Skin of body (tissue), 2 donors: ENCODE results near the gene LMCD1. TPM values are rescaled to one million over a fixed set of nuclear protein-coding genes. Genes with fewer than 3 reads are reported as not detected.

Experiments used
- DNase-seq: peaks from one replicate; lab custom pipeline; 2025; lab: John Stamatoyannopoulos, UW
- total RNA-seq: library from RNA; depleted of rRNA; stranded (reverse); fragments of >200 nt; gene quantifications from one replicate; pipeline ENCODE4 v1.2.3, GENCODE V29; 2014

The LMCD1 gene
- total RNA-seq, 1 donor from 2014 or later: 44.1 TPM

DNA sequence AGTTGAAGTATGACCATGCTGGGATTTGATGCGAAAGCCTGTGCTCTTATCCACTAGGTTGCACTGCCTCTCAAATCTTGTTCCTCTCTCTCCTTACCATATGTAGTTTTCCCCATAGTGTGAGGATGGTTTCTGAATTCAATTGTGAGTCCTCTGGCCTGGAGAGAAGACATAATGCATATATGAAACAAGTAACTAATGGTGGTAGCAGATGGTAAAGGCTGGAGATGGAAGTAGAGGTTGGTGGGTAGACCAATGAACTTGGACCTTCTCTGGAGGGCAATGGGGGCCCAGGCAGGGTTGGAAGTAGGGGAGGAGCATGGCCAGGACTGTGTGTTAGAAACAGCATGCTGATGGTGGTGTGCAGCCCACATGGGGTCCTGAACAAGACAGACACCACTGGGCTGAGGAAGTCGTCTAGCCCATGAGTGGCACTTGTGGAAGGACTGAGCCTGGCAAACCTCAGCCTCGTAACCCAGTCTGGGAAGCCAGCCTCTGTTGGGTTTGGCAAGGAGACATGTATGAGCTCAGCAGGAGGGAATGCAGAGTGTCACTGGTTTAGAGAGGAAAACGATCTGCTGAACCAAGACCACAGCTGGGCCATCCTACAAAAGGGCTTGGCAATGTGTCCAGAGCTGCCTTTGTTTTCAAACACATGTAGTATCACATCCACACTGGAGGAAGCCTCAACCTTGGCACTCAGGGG is 18.5 kb upstream of the LMCD1 start:
- peak; percentile 65 for DNase-seq

DNA sequence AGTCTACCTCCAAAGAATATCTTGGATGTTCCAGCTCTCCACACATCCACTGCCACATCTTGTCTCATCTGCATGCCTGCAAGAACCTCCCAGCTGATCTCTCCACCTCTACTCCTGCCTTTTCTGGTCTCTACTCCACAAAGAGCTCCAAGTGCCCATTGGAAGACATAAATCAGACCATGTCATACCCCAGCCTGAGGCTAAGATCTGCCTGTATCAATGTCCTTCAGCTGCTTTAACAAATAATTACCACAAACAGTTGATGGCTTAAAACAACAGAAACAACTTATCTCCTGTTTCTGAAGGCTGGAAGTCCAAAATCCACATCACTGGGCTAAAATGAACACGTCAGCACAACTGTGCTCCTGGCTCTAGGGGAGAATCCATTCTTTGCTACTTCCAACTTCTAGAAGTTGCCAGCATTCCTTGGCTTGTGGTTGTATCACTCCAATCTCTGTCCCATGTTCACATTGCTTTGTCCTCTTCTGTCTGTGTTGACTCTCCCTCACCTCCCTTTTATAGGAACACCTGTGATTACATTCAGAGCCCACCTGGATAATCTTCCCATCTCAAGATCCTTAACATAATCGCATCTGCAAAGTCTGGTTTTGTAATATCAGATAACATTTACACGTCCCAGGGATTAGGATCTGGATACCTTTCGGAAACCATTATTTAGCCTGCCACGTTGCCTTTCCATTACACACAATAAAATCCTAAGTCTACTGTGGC is 17.0 kb upstream of the LMCD1 start:
- DNase-seq: no peak

GRCh38 chr3:8485141-8485870 is 16.3 kb upstream of the LMCD1 start:
- no peak for DNase-seq

GRCh38 chr3:8485943-8486342 is 15.7 kb upstream of the LMCD1 start:
- DNase-seq: no peak

DNA sequence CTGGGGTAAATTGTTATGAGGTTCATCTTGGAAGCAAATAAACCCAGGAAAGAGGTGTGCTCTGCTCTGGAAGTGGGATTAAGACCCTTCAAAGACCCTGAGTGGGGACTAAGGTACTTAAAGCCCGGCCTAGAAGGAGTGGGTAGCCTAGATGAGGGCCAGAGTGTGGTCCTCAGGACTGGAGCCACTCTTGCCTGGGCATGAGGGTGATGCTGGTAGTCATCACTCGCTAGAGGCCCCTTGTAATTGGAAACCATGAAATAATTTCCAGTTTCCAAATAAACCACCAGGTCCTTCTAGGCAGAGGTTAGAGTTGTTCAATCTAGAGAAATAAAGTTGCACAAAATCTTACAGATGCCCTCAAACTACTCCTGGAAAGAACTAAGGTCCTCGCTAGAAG is 15.2 kb upstream of the LMCD1 start:
- DNase-seq: no peak

DNA sequence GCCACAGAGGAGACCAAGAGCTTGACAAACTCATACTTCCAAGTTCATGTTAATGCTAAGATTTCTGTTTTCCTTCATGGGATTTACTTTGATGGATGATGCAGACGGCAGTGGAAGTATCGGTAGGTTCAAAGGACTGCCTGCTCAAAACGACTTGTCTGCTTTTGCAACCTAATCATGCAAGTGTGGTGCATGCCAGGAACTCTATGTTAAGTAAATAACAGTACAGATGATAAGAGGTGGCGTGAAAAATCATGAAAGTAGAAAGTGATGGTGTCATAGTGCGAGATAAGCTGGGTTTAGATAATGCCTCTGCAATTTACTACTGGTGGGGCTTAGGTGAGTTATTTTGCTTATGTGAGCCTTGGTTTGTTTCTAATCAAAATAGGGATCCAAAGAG is 14.7 kb upstream of the LMCD1 start:
- no peak for DNase-seq

GRCh38 chr3:8488411-8488810 is 13.2 kb upstream of the LMCD1 start:
- DNase-seq: no peak

GRCh38 chr3:8488877-8489276 is 12.7 kb upstream of the LMCD1 start:
- no peak for DNase-seq

DNA sequence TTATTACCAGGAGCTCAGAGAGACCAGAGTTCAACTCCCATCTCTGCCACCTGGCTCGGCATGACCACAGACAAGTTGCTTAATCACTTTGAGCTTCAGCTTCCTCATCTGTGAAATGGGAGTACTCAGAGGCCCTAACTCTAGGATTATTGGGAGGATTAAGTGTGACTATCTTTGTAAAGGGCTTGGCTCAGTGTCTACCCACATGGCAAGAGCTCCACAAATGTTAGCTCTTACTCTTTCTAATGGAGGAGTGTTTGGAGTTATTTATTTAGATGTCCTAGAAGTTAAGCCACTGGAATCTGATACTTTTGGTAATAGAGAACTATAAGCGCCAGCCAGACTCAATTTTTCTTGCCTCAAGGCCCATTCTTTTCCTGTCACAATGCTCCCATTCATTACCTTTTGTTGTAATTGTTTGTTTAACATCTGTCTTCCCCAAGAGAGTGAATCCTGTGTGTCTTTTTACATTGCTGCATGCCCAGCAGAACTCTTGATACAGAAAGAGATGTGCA is 12.3 kb upstream of the LMCD1 start:
- no peak for DNase-seq

GRCh38 chr3:8490079-8490552 is 11.5 kb upstream of the LMCD1 start:
- no peak for DNase-seq

DNA sequence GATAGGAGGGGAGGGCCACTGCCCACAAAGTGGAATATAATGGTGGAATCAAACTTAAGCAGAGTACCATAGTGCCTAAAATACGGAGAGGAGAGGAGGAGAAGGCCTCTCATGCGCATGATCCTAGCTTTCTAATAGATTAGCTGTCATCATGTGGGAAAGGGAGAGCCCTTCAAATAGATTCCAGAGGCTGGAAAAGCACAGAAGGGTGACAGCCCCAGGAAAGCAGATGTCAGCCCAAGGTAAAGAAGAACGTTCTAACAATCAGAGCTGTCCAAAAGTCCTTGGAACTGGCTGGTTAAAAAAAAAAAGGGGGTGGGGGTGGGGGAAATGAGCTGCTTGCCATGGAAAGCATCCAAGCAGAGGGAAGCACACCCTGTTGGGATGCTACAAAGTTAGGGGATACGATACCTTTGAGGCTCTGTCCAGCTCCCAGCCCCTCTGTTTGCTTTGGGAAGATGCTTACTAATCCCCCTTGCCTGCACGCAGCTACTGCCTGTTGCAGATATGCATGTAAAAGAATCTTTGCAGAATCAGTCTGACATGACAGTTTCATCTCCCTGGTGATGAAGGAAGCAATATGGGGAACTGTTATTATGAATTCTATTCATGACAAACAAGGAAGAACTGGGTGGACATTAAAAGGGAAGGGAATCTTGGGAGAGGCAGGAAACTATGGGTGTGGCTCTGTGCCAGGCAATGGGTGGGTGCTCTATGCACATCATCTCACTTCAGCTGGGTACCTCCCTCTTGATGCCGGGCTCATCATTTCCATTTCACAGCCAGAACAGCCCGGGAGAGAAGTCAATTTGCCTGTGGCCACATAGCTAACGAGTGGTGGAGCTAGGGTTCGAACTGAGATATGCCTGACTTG is 10.1 kb upstream of the LMCD1 start:
- DNase-seq: no peak

- no peak for DNase-seq
Observed at GRCh38 chr3:8492744-8493511, 8.7 kb upstream of the LMCD1 start.

- no peak for DNase-seq
Observed at GRCh38 chr3:8493744-8494143, 7.9 kb upstream of the LMCD1 start.

- DNase-seq: no peak
Observed at GRCh38 chr3:8494327-8494726, 7.3 kb upstream of the LMCD1 start.

- DNase-seq: no peak
Observed at GRCh38 chr3:8497582-8497981, 4.0 kb upstream of the LMCD1 start.

DNA sequence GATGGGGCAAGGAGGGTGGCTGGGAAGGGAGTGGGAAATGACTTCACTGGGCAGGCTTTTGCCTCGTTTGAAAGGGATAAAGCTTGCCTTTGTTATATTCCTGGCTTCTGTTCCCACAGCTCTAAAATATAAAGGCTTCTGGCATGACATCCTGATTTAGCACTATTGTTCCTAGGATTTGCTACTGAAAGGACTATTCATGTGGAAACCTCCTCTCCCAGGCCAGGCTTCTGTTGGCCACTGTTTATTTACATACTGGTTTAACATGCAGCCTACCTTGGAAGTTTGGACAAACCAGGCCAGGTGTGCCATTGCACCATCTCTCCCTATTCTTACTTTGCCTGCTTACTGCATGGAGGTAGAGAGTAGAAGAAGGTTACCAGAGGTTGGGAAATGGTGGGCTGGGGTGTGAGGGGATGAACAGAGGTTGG is 2.4 kb upstream of the LMCD1 start:
- DNase-seq: no peak

DNA sequence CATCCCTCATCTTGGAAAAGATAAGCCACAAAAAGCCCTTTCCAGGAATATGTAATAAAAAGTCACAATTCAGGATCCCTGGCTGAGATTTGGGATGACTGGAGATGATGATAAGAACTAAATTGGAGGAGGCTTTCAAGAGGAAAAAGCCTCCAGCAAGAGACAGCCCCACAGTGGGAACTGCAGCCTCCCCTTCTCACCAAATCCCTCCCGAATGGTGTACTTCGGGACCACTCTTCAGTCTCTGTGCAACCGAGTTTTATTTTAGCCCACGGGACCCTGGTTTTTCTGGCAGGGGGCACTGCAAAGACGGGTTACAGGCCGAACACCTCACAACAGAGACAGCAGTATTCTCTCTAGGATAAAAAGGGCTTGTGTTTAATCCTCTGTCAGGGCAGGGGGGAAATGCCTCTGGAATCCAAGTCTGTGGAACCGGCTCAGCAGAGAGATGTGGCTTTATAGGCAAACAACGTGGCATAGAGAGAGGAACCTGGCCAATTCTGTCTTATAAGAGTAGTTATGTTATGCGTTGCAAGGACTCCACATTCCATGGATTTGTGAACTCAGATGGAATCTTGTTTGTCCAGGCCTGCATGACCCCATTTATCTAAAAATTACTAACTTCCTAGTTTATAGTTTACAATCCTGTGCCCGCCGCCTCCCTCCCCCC is 1.2 kb upstream of the LMCD1 start:
- DNase-seq: peak; percentile 26

DNA sequence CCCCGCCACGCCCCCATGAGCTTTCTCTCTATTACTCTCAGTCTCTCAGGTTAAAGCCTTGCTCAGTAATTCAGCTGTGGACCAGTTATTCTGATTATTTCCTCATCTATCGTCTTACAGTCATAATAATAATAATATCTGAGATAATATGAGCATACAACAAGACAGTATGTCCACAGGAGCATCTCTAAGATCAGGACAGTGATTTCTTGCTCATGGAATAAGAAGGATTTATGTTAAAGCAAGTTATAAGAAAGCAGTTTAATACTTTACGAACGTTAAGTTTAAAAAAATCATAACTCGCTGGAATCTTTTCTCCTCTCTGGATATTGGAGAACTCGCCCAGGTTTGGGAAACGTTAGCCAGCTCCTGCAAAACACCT is 643 bp upstream of the LMCD1 start:
- peak; percentile 40 for DNase-seq

DNA sequence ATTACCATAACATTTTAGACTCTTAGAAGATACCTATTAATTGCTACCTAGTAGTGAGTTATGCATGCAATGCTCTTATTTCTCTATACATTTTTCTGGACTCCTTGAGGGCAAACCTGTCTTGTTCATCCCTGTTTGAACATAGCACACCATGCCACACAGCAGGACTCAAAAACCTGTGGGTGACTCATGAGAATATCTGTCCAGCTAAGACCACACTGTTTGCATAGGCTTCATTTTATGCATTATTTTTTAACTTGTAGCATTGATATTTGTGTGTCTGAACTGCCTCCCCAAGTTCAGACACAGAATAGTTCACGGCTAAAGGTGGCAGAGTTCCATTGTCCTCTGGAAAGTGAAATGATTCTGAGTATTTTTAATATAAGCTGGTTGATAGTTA is 1.8 kb downstream of the LMCD1 start:
- DNase-seq: no peak
